PC-9 (cell line): ENCODE results near the gene ZNF101. TPM values are rescaled to one million over a fixed set of nuclear protein-coding genes. Genes with fewer than 3 reads are reported as not detected.
"Not testable (repeated sequence)": the region's sequence is repeated elsewhere in the genome, so short reads cannot be mapped to it uniquely, and the experiment has no call there.

Experiments used
- BruUV-seq: library from RNA; stranded (reverse); fragments of 400-500 nt; replicated peaks from 2 replicates; lab custom pipeline; 2021; lab: Mats Ljungman, UMichigan
- CTCF ChIA-PET: fragments of 300-600 bp; sonication (Branson Sonifier 250); formaldehyde crosslinking; loops from one replicate; lab custom pipeline; 2022; ENCODE audit warnings: antibody characterized with exemption; lab: Charles Lee
- POLR2A ChIA-PET: fragments of 300-600 bp; sonication (Branson Sonifier 250); formaldehyde crosslinking; loops from one replicate; lab custom pipeline; 2022; ENCODE audit warnings: antibody characterized with exemption; ENCODE audit not compliant: unreplicated experiment; lab: Charles Lee
- DNase-seq, 2 experiments: peaks; one replicate each; pipeline versions ENCODE4 v3.0.0 to v3.0.0-alpha.2; 2015 to 2022; ENCODE audit warnings: mixed read lengths in 1 of 2
- H2AFZ ChIP-seq: fragments of 200-600 bp; sonication (generic); 2 replicates; pipeline ENCODE4 v1.8.1; 2017; ENCODE audit warnings: antibody characterized with exemption
- H3F3A ChIP-seq: fragments of 200-600 bp; sonication (generic); 2 replicates; pipeline ENCODE4 v1.8.1; 2017; ENCODE audit warnings: antibody characterized with exemption, mild to moderate bottlenecking, low read depth; ENCODE audit not compliant: insufficient read depth
- H3K27ac ChIP-seq: fragments of 200-600 bp; sonication (generic); 2 replicates; pipeline ENCODE4 v1.6.1; 2016; ENCODE audit warnings: mixed run types
- H3K27me3 ChIP-seq: fragments of 200-600 bp; sonication (generic); 2 replicates; pipeline ENCODE4 v1.6.1; 2016; ENCODE audit warnings: low read depth, mixed run types; ENCODE audit not compliant: insufficient read depth
- H3K36me3 ChIP-seq: fragments of 200-600 bp; sonication (generic); 2 replicates; pipeline ENCODE4 v1.6.1; 2016; ENCODE audit warnings: low read depth, mixed run types
- H3K4me1 ChIP-seq: fragments of 200-600 bp; sonication (generic); replicated peaks from 2 replicates; pipeline ENCODE4 v1.6.1; 2016; ENCODE audit warnings: mixed run types; ENCODE audit not compliant: insufficient read depth
- H3K4me2 ChIP-seq: fragments of 200-600 bp; sonication (generic); 2 replicates; pipeline ENCODE4 v1.6.1; 2017; ENCODE audit warnings: mixed run types
- H3K4me3 ChIP-seq: fragments of 200-600 bp; sonication (generic); 2 replicates; pipeline ENCODE4 v1.6.1; 2016; ENCODE audit warnings: mixed run types
- H3K79me2 ChIP-seq: fragments of 200-600 bp; sonication (generic); 2 replicates; pipeline ENCODE4 v1.6.1; 2017; ENCODE audit warnings: low read depth, mixed run types
- H3K9me2 ChIP-seq: fragments of 200-600 bp; sonication (generic); 2 replicates; pipeline ENCODE4 v1.8.1; 2017; ENCODE audit warnings: mild to moderate bottlenecking; ENCODE audit not compliant: insufficient read depth
- H3K9me3 ChIP-seq: fragments of 200-600 bp; sonication (generic); 2 replicates; pipeline ENCODE4 v1.8.1; 2016; ENCODE audit warnings: low read depth; ENCODE audit not compliant: insufficient read depth
- H4K20me1 ChIP-seq: fragments of 200-600 bp; sonication (generic); 2 replicates; pipeline ENCODE4 v1.8.1; 2017; ENCODE audit not compliant: insufficient read depth
- CTCF ChIP-seq: fragments of 200-600 bp; sonication (generic); conservative IDR thresholded peaks from 2 replicates; pipeline ENCODE4 v1.6.1; 2017; ENCODE audit warnings: mixed run types, antibody characterized with exemption, mild to moderate bottlenecking, moderate library complexity
- EZH2 ChIP-seq: fragments of 200-600 bp; sonication (generic); IDR thresholded peaks from 2 replicates; pipeline ENCODE4 v1.8.0; 2017; ENCODE audit warnings: antibody characterized with exemption, low read depth
- intact Hi-C: fragments of 100-400 bp; cut with micrococcal nuclease; formaldehyde crosslinking; loops from one replicate; pipeline ENCODE4 v1.10.0; 2022; ENCODE audit not compliant: unreplicated experiment
- total RNA-seq: library from RNA; stranded (reverse); gene quantifications from 2 replicates; pipeline ENCODE4 v1.2.3, GENCODE V29; 2021

Gene ZNF101
- total RNA-seq, 1 experiment from 2014 or later = 9.3 TPM

GRCh38 chr19:19679176-19680073, 10.8 kb downstream of the ZNF101 start:
- no peak overlapping the region for H2AFZ ChIP-seq
- no peak overlapping the region for H3K4me2 ChIP-seq
- BruUV-seq = no TSS peak
- DNase-seq = no peak
- no peaks in the 10 kb centered on the region for H3K79me2 ChIP-seq
- peaks cover 54% of the 10 kb centered on the region for H3K9me3 ChIP-seq
- no peaks in the 10 kb centered on the region for H3F3A ChIP-seq
- no peak overlapping the region for H3K27ac ChIP-seq
- peaks cover 50% of the 10 kb centered on the region for H3K36me3 ChIP-seq
- 0 out of 2 replicates have a peak overlapping the region, but pooled peaks have one; percentile 12 for H3K4me3 ChIP-seq
- no peaks in the 10 kb centered on the region for H3K4me1 ChIP-seq
- ChIA-PET CTCF (no interaction called here), POLR2A (no interaction called here)
- no peaks in the 10 kb centered on the region for H3K27me3 ChIP-seq
- no peak for TF ChIP-seq EZH2
- TF ChIP-seq CTCF = no peak
- no peaks in the 10 kb centered on the region for H4K20me1 ChIP-seq
- intact Hi-C loops = no loop called here
- H3K9me2 ChIP-seq = no peaks in the 10 kb centered on the region

- H3K4me2 ChIP-seq, H3K9me2 ChIP-seq, BruUV-seq, H3K27ac ChIP-seq, H3K27me3 ChIP-seq, H3K36me3 ChIP-seq, CTCF ChIA-PET, H2AFZ ChIP-seq, POLR2A ChIA-PET, intact Hi-C loops, H3F3A ChIP-seq, H4K20me1 ChIP-seq, DNase-seq, H3K79me2 ChIP-seq, H3K4me1 ChIP-seq, H3K4me3 ChIP-seq: not testable (repeated sequence)
- H3K9me3 ChIP-seq = peaks cover 19% of the 10 kb centered on the region
These were observed 17.5 kb downstream of the ZNF101 start for GRCh38 chr19:19686119-19686518.

GRCh38 chr19:19686580-19686979, 17.9 kb downstream of the ZNF101 start:
- BruUV-seq = no TSS peak
- H3K27me3 ChIP-seq = no peaks in the 10 kb centered on the region
- H3F3A ChIP-seq = no peaks in the 10 kb centered on the region; the same call in 1 of the 2 replicates
- H3K27ac ChIP-seq = no peak overlapping the region
- no peaks in the 10 kb centered on the region for H4K20me1 ChIP-seq
- H3K4me3 ChIP-seq = no peak overlapping the region
- POLR2A ChIA-PET = no interaction called here
- H3K36me3 ChIP-seq = no peaks in the 10 kb centered on the region
- H3K9me2 ChIP-seq = no peaks in the 10 kb centered on the region
- H2AFZ ChIP-seq = no peak overlapping the region
- TF ChIP-seq EZH2 = no peak
- intact Hi-C loops = no loop called here
- peaks cover 17% of the 10 kb centered on the region for H3K9me3 ChIP-seq
- no peaks in the 10 kb centered on the region for H3K4me1 ChIP-seq
- no peak for DNase-seq
- no peaks in the 10 kb centered on the region for H3K79me2 ChIP-seq
- CTCF ChIA-PET = no interaction called here
- no peak overlapping the region for H3K4me2 ChIP-seq

- Histone ChIP-seq H3K9me2 (no peaks in the 10 kb centered on the region), H4K20me1 (no peaks in the 10 kb centered on the region), H3K9me3 (peaks cover 17% of the 10 kb centered on the region), H3F3A (no peaks in the 10 kb centered on the region; the same call in 1 of the 2 replicates), H3K79me2 (no peaks in the 10 kb centered on the region), H3K27ac (no peak overlapping the region), H3K4me3 (no peak overlapping the region), H3K36me3 (no peaks in the 10 kb centered on the region), H3K4me1 (no peaks in the 10 kb centered on the region), H2AFZ (no peak overlapping the region), H3K27me3 (no peaks in the 10 kb centered on the region), H3K4me2 (no peak overlapping the region)
- no TSS peak for BruUV-seq
- no peak for TF ChIP-seq EZH2
- no peak for TF ChIP-seq CTCF
- no peak for DNase-seq
- intact Hi-C loops = no loop called here
- POLR2A ChIA-PET = no interaction called here
- CTCF ChIA-PET = no interaction called here
These were observed 18.5 kb downstream of the ZNF101 start for GRCh38 chr19:19687090-19687489.

GRCh38 chr19:19689023-19689422, 20.4 kb downstream of the ZNF101 start:
- H3K27ac ChIP-seq, H3K79me2 ChIP-seq, DNase-seq, H3F3A ChIP-seq, H3K4me3 ChIP-seq, H2AFZ ChIP-seq, intact Hi-C loops, H3K4me2 ChIP-seq, POLR2A ChIA-PET, H3K4me1 ChIP-seq, H3K36me3 ChIP-seq, BruUV-seq, H3K9me2 ChIP-seq, CTCF ChIA-PET, H4K20me1 ChIP-seq, H3K27me3 ChIP-seq: not testable (repeated sequence)
- peaks cover 14% of the 10 kb centered on the region; the same call in 1 of the 2 replicates for H3K9me3 ChIP-seq
